ENCODE measurements around the gene ARPIN.

GRCh38 chr15:89936051-89936785 lies 23.5 kb upstream of the ARPIN start:
- TF ChIP-seq TFCP2L1 (CRISPR knock-in tag; IDR thresholded peaks at IDR 0.05), result no peak
- TF ChIP-seq NFE2L2 (conservative IDR thresholded peaks at IDR 0.05; ENCODE audit: low read length), result no peak
- TF ChIP-seq POLR2A (IDR thresholded peaks at IDR 0.05; ENCODE audit: low read length), result no peak
- no peak for TF ChIP-seq CTCF (IDR thresholded peaks at IDR 0.05)
- no peak for TF ChIP-seq CEBPB (IDR thresholded peaks at IDR 0.05)
- TF ChIP-seq MAX (IDR thresholded peaks at IDR 0.05), result no peak
- TF ChIP-seq MAFK (IDR thresholded peaks at IDR 0.05; ENCODE audit: partially characterized antibody), result no peak
- no peak for TF ChIP-seq JUN (IDR thresholded peaks at IDR 0.05)
- no peak for TF ChIP-seq HDAC2 (IDR thresholded peaks at IDR 0.05)
- no peak for TF ChIP-seq HMGXB4 (CRISPR knock-in tag; IDR thresholded peaks at IDR 0.05; ENCODE audit: borderline replicate concordance)
- TF ChIP-seq REST (IDR thresholded peaks at IDR 0.05), result no peak
- TF ChIP-seq CHD2 (IDR thresholded peaks at IDR 0.05; ENCODE audit: low read length, partially characterized antibody), result no peak

All from A549 (cell line).